K562 (cell line): ENCODE data around the gene UBE2G2. TPM values are rescaled to one million over a fixed set of nuclear protein-coding genes. Genes with fewer than 3 reads are reported as not detected.

Experiments
- ATAC-seq: fragments of 200-7000 bp; cut with Tn5 transposase; 3 replicates; pipeline ENCODE4 v1.9.1; 2020; ENCODE audit warnings: moderate library complexity
- BruUV-seq: library from RNA; stranded (reverse); fragments of 400-500 nt; replicated peaks from 2 replicates; lab custom pipeline; 2021; lab: Mats Ljungman, UMichigan
- CTCF ChIA-PET: fragments of 300-600 bp; formaldehyde crosslinking; extraction: SDS; loops from one replicate; lab custom pipeline; 2021; ENCODE audit warnings: low intra/inter-chr PET ratio; lab: Yijun Ruan, JAX
- POLR2A ChIA-PET: fragments of 300-600, 350-650 bp; sonication (Branson Sonifier 250); formaldehyde crosslinking; extraction: SDS; loops from one replicate; lab custom pipeline; 2021; ENCODE audit warnings: antibody characterized with exemption, inconsistent platforms; lab: Yijun Ruan, JAX
- DNase-seq, 4 experiments: peaks; one replicate each; pipeline versions ENCODE4 v3.0.0 to v3.0.0-alpha.2; 2011 to 2018; ENCODE audit warnings: low spot score in 3 of 4, mixed read lengths in 3 of 4; ENCODE audit errors: extremely low read depth in 1 of 4
- FAIRE-seq: peaks from 2 replicates; lab custom pipeline; 2011; peaks lifted over from hg19 to GRCh38; lab: Jason Lieb, UNC
- H2AFZ ChIP-seq: 2 replicates; pipeline ENCODE4 v1.6.0; 2011; ENCODE audit warnings: low read depth, low read length, control low read depth, inconsistent platforms
- H3K27ac ChIP-seq: fragments of 200-600 bp; 3 replicates; pipeline ENCODE4 v1.8.0; 2011; ENCODE audit warnings: low read depth, mild to moderate bottlenecking, control low read depth, inconsistent platforms, low read length, moderate library complexity, mixed read lengths; ENCODE audit errors: extremely low read depth
- H3K27me3 ChIP-seq, 2 experiments: fragments of 300-600 bp in 1 of 2; 2 replicates in 1 of 2; 3 replicates in 1 of 2; pipeline versions ENCODE4 v1.6.0 to v1.8.0; 2011; ENCODE audit warnings: inconsistent platforms in 2 of 2, low read length in 2 of 2, mild to moderate bottlenecking in 1 of 2, mixed read lengths in 1 of 2, moderate library complexity in 1 of 2; ENCODE audit not compliant: control insufficient read depth in 2 of 2, insufficient read depth in 2 of 2
- H3K36me3 ChIP-seq: fragments of 300-600 bp; 3 replicates; pipeline ENCODE4 v1.8.0; 2011; ENCODE audit warnings: mild to moderate bottlenecking, low read length, inconsistent platforms; ENCODE audit not compliant: control insufficient read depth, insufficient read depth
- H3K4me1 ChIP-seq, 2 experiments: fragments of 200-600 bp in 1 of 2; replicated peaks in 1 of 2; 2 replicates in 1 of 2; 3 replicates in 1 of 2; pipeline versions ENCODE4 v1.5.1 to v1.8.0; 2011; ENCODE audit warnings: inconsistent platforms in 2 of 2, low read length in 2 of 2, mild to moderate bottlenecking in 1 of 2, mixed read lengths in 1 of 2, moderate library complexity in 1 of 2; ENCODE audit not compliant: control insufficient read depth in 2 of 2, insufficient read depth in 2 of 2
- H3K4me2 ChIP-seq: 2 replicates; pipeline ENCODE4 v1.6.1; 2011; ENCODE audit warnings: low read length, control low read depth, inconsistent platforms, mixed read lengths; ENCODE audit not compliant: insufficient read depth
- H3K4me3 ChIP-seq: fragments of 200-600 bp; sonication (generic), shearing (Covaris generic); 2 replicates; pipeline ENCODE4 v1.5.1; 2016; ENCODE audit warnings: control low read depth, inconsistent platforms
- H3K79me2 ChIP-seq: fragments of 200-600 bp; 3 replicates; pipeline ENCODE4 v1.8.0; 2011; ENCODE audit warnings: low read length, inconsistent platforms; ENCODE audit not compliant: control insufficient read depth, insufficient read depth
- H3K9ac ChIP-seq, 2 experiments: 2 replicates each; pipeline versions ENCODE4 v1.6.0 to v1.6.1; 2011; ENCODE audit warnings: low read depth in 2 of 2, low read length in 2 of 2, control low read depth in 1 of 2, inconsistent platforms in 1 of 2, mild to moderate bottlenecking in 1 of 2, mixed read lengths in 1 of 2; ENCODE audit not compliant: insufficient read depth in 1 of 2
- H3K9me1 ChIP-seq: one replicate; pipeline ENCODE4 v1.6.0; 2011; ENCODE audit warnings: inconsistent platforms, mild to moderate bottlenecking, low read length, moderate library complexity; ENCODE audit not compliant: control insufficient read depth, insufficient read depth
- H3K9me3 ChIP-seq: replicated peaks from 2 replicates; pipeline ENCODE4 v1.5.1; 2011; ENCODE audit warnings: low read depth, low read length, inconsistent platforms; ENCODE audit not compliant: control insufficient read depth, insufficient read depth
- H4K20me1 ChIP-seq: replicated peaks from 2 replicates; pipeline ENCODE4 v1.6.1; 2011; ENCODE audit warnings: low read length, inconsistent platforms, mixed read lengths; ENCODE audit not compliant: control insufficient read depth, insufficient read depth
- CBX2 ChIP-seq: fragments of 200-600 bp; sonication (generic); IDR thresholded peaks from one replicate; pipeline ENCODE4 v1.6.1; 2012; ENCODE audit warnings: mild to moderate bottlenecking, low read length, inconsistent platforms; ENCODE audit not compliant: insufficient read depth, poor library complexity, severe bottlenecking
- CHD2 ChIP-seq: IDR thresholded peaks from 2 replicates; pipeline ENCODE4 v1.6.1; 2011; ENCODE audit warnings: low read depth, low read length
- CLOCK ChIP-seq: fragments of 250-450 bp; sonication (Bioruptor Pico); IDR thresholded peaks from 2 replicates; pipeline ENCODE4 v1.4.0; 2020; ENCODE audit warnings: mild to moderate bottlenecking, moderate library complexity, borderline replicate concordance
- IRF2 ChIP-seq: sonication (generic); formaldehyde crosslinking; IDR thresholded peaks from 2 replicates; pipeline ENCODE4 v1.8.1; 2022; ENCODE audit warnings: mild to moderate bottlenecking, missing genetic modification reagents
- LARP7 ChIP-seq: fragments of 450-650 bp; IDR thresholded peaks from 2 replicates; pipeline ENCODE4 v1.6.1; 2016
- NR0B1 ChIP-seq: fragments of 450-650 bp; IDR thresholded peaks from one replicate; pipeline ENCODE4 v1.6.1; 2018; ENCODE audit warnings: mild to moderate bottlenecking, moderate library complexity; ENCODE audit not compliant: partially characterized antibody
- RFX5 ChIP-seq: IDR thresholded peaks from 2 replicates; pipeline ENCODE4 v1.6.1; 2011; ENCODE audit warnings: low read depth, mild to moderate bottlenecking, improper control_type of control experiment, low read length
- STAT5B ChIP-seq: fragments of 250-450 bp; sonication (Bioruptor Pico); IDR thresholded peaks from 2 replicates; pipeline ENCODE4 v1.8.0; 2021; ENCODE audit warnings: mild to moderate bottlenecking, inconsistent platforms
- ZBTB7A ChIP-seq: IDR thresholded peaks from 2 replicates; pipeline ENCODE4 v1.6.1; 2011; ENCODE audit warnings: low read depth, mild to moderate bottlenecking, low read length, moderate library complexity, borderline replicate concordance; ENCODE audit not compliant: control insufficient read depth
- ZC3H11A ChIP-seq: IDR thresholded peaks from 2 replicates; pipeline ENCODE4 v1.6.1; 2012; ENCODE audit warnings: low read depth, low read length, improper control_type of control experiment
- WGBS: fragments of 100-300 bp; shearing (Covaris generic); methylation state at CpG from one replicate; pipeline ENCODE4 v1.1.6; 2016; ENCODE audit warnings: low coverage, mixed read lengths; ENCODE audit not compliant: insufficient coverage; ENCODE audit errors: missing lambda C conversion rate; 5-methylcytosine and 5-hydroxymethylcytosine counted together
- in situ Hi-C: fragments of 300-500 bp; cut with MboI; formaldehyde crosslinking; loops from 4 replicates; pipeline ENCODE4 v1.15.0; 2018; ENCODE audit warnings: inconsistent platforms, mixed read lengths
- intact Hi-C: fragments of 100-400 bp; cut with micrococcal nuclease; formaldehyde crosslinking; loops from 2 replicates; pipeline ENCODE4 v1.14.2; 2022
- polyA plus RNA-seq, 8 experiments: library from polyadenylated mRNA; depleted of rRNA in 4 of 8; stranded (reverse) in 5 of 8; unstranded in 3 of 8; fragments of >200 nt; fragmentation: Nextera tagmentation in 2 of 8; fragmentation: Illumina TruSeq in 1 of 8; extraction: Ambion mirVana in 2 of 8; extraction: Trizol in 1 of 8; gene quantifications; 2 replicates each; pipeline versions ENCODE4 v1.2.1 to v1.2.3, GENCODE V29; 2011 to 2014; ENCODE audit warnings: inconsistent platforms in 1 of 8, missing spikeins in 1 of 8
- total RNA-seq, 7 experiments: library from RNA; depleted of rRNA in 6 of 7; stranded (reverse); fragments of >200 nt in 6 of 7; fragmentation: Illumina TruSeq in 2 of 7; extraction: Trizol in 2 of 7; gene quantifications; 2 replicates each; pipeline versions ENCODE4 v1.2.1 to v1.2.3, GENCODE V29; 2011 to 2021; ENCODE audit warnings: low replicate concordance in 1 of 7

The UBE2G2 gene
- total and polyA plus RNA-seq, 9 of the 15 experiments (the other 6 are each of a cell fraction or from before 2014, with no cell fraction given), result 47.5 to 225 (median 140) TPM

- Histone ChIP-seq H3K4me1 (peaks cover 0 to 10% of the 10 kb centered on the region in 2 experiments; a peak in 2 of 5 replicates), H3K9ac (no peak overlapping the region), H4K20me1 (peaks cover 6% of the 10 kb centered on the region; the same call in 1 of the 2 replicates), H2AFZ (no peak overlapping the region), H3K79me2 (no peaks in the 10 kb centered on the region), H3K4me3 (no peak overlapping the region), H3K36me3 (no peaks in the 10 kb centered on the region), H3K27me3 (peaks cover 43 to 54% of the 10 kb centered on the region in 2 experiments; a peak in 4 of 5 replicates), H3K9me3 (no peaks in the 10 kb centered on the region), H3K4me2 (no peak overlapping the region), H3K27ac (no peak overlapping the region), H3K9me1 (no peaks in the 10 kb centered on the region)
- no TSS peak for BruUV-seq
- POLR2A ChIA-PET, result interaction anchor here (0.6 to 1.2 kb wide), 3 partner anchors 13 to 209 kb away, joined by 3 to 5 read pairs (median 3); no protein-coding TSS in a partner anchor
- 11% methylated on average over 5 of the region's 5 CpGs for WGBS
- CTCF ChIA-PET, result no interaction called here
- ATAC-seq (no peak), FAIRE-seq (no peak), DNase-seq (no peak)
- in situ Hi-C loops, result no loop called here
- intact Hi-C loops, result no loop called here
- TF ChIP-seq STAT5B (CRISPR knock-in tag), result no peak
- TF ChIP-seq NR0B1, result no peak
- no peak for TF ChIP-seq ZBTB7A
- no peak for TF ChIP-seq LARP7
- no peak for TF ChIP-seq IRF2 (CRISPR knock-in tag)
- TF ChIP-seq ZC3H11A, result no peak
- no peak for TF ChIP-seq CHD2
- no peak for TF ChIP-seq RFX5
- TF ChIP-seq CBX2, result no peak
- no peak for TF ChIP-seq CLOCK (CRISPR knock-in tag)
Measured at GRCh38 chr21:44722731-44723130, 78.9 kb downstream of the UBE2G2 start.
